KOPT-K1 (cell line): ENCODE measurements around the gene DIS3L.
"Not testable (repeated sequence)": the region's sequence is repeated elsewhere in the genome, so short reads cannot be mapped to it uniquely, and the experiment has no call there.

Experiments used
- H3K27ac ChIP-seq: fragments of 200-600 bp; sonication (generic); 2 replicates; pipeline ENCODE4 v1.5.1; 2016; ENCODE audit warnings: antibody characterized with exemption, mild to moderate bottlenecking, low read depth, low read length; ENCODE audit not compliant: poor library complexity, severe bottlenecking
- H3K36me3 ChIP-seq: fragments of 200-600 bp; sonication (generic); 2 replicates; pipeline ENCODE4 v1.5.1; 2017; ENCODE audit warnings: antibody characterized with exemption, mild to moderate bottlenecking, low read length, moderate library complexity; ENCODE audit not compliant: insufficient read depth
- H3K9me3 ChIP-seq: fragments of 200-600 bp; sonication (generic); 2 replicates; pipeline ENCODE4 v1.5.1; 2017; ENCODE audit warnings: antibody characterized with exemption, low read length, mild to moderate bottlenecking; ENCODE audit not compliant: insufficient read depth, poor library complexity, severe bottlenecking

Gene DIS3L

GRCh38 chr15:66291816-66292570, 1.4 kb upstream of the DIS3L start:
- H3K9me3 ChIP-seq, result no peaks in the 10 kb centered on the region
- H3K27ac ChIP-seq, result peak overlapping the region; percentile 91
- peaks cover 12% of the 10 kb centered on the region for H3K36me3 ChIP-seq

DNA sequence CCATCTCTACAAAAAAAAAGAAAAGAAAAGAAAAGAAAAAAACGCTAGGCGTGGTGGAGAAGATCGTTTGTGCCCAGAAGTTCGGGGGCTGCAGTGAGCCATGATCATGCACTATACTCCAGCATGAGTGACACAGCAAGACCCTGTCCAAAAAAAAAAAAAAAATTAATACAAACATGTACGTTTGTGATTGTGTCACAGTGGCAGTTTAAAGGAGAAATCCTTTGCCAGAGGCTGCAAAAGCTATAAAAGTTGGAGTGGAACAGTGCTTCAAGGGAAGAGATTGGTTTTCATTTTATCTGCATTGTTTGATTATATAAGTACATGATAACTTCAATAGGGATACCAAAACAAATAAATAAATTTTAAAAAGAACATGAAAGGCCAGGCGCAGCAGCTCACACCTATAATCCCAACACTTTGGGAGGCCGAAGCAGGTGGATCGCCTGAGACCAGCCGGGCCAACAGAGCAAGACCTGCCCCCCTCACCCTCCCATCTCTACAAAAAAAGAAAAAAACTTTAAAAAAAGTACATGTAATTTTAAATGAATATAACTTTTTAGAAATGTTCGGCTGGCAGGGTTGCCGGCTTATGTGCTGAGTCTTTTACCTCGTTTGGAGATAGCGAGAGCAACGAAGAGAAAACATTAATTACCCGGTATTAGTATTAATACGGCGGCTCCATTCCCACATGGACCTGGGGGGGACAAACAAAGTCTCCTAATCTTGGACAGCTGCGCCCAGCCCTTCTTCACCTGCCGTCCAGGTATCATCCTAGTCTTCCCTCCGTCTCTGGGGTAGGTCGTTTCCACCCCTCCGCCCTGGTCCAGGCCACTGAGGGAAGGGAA, 573 bp upstream of the DIS3L start:
- peak overlapping the region; percentile 91 for H3K27ac ChIP-seq
- H3K36me3 ChIP-seq, result peaks cover 16% of the 10 kb centered on the region

DNA sequence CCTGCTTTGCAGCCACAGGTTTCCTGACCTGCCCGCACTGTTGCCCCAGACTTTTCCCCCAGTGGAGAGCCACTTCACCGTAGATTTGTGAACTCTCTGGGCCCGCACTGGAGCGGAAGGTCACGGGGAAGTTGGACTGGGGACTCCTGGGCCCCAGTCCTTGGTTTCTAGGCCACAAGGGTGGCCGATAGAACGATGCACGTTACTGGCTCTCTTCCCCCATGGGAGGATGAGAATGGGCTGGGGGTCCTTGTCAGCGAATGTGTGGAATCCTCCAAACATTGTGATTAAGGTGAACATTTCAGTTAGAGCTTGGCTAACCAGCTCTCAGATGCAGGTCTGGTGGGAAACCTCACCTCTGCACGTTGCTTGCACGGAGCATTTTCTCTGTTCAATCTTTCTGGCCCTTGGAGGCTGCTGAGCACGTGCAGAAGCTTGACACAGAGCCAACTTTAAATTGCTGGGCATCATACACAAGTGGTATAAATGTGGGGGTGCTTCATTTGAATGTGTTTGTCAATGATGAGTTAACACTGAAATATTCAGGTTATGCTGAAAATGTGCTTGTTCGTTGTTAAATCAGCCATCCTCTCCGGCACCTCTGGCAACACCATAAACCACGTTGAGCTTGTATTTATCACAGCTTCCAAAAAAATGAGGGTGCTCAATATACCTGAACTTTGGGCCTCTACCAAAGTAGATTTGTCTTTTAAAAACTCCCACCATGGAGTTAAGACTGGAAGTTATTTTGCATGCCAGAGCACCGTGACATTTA, 976 bp downstream of the DIS3L start:
- H3K27ac ChIP-seq, result peak overlapping the region; percentile 91
- H3K36me3 ChIP-seq, result peaks cover 31% of the 10 kb centered on the region
- H3K9me3 ChIP-seq, result no peaks in the 10 kb centered on the region

More for the DNA sequence above, 573 bp upstream of the DIS3L start:
- H3K9me3 ChIP-seq, result no peaks in the 10 kb centered on the region

DNA sequence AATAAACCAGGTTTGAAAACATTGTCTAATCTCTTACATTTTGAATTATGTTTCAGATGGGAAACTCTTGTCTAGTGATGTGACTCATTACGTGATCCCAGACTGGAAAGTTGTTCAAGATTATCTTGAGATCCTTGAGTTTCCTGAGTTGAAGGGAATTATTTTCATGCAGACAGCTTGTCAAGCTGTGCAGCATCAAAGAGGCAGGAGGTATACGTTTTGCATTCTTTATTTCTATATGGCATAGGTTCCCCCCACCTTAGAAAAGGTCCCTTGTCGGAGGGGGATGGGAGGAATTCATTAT, 1.5 kb downstream of the DIS3L start:
- Histone ChIP-seq H3K9me3 (no peaks in the 10 kb centered on the region), H3K27ac (peak overlapping the region; percentile 91), H3K36me3 (peaks cover 32% of the 10 kb centered on the region)

DNA sequence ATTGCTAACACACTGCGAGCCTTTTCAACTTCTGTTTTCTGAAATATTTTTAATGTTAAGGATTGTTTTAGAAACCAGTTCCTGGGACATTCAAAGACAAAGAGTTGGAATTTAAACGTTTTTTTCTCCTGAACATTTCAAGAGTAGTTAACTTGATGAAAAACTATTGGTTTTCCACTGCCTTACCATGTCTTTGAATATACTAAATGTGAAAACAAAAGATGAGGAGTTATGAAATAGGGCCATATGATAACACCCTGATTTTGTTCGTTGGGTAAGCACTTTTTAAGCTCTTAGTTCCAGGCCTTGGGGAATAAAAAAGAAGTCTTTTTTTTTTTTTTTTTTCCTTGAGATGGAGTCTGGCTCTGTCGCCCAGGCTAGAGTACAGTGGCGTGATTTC, 2.8 kb downstream of the DIS3L start:
- Histone ChIP-seq H3K36me3 (peaks cover 42% of the 10 kb centered on the region), H3K9me3 (no peaks in the 10 kb centered on the region), H3K27ac (no peak overlapping the region)

- H3K27ac ChIP-seq, result no peak overlapping the region
- H3K9me3 ChIP-seq, result no peaks in the 10 kb centered on the region
- peaks cover 66% of the 10 kb centered on the region for H3K36me3 ChIP-seq
Observed at GRCh38 chr15:66298803-66299251, 5.5 kb downstream of the DIS3L start.

DNA sequence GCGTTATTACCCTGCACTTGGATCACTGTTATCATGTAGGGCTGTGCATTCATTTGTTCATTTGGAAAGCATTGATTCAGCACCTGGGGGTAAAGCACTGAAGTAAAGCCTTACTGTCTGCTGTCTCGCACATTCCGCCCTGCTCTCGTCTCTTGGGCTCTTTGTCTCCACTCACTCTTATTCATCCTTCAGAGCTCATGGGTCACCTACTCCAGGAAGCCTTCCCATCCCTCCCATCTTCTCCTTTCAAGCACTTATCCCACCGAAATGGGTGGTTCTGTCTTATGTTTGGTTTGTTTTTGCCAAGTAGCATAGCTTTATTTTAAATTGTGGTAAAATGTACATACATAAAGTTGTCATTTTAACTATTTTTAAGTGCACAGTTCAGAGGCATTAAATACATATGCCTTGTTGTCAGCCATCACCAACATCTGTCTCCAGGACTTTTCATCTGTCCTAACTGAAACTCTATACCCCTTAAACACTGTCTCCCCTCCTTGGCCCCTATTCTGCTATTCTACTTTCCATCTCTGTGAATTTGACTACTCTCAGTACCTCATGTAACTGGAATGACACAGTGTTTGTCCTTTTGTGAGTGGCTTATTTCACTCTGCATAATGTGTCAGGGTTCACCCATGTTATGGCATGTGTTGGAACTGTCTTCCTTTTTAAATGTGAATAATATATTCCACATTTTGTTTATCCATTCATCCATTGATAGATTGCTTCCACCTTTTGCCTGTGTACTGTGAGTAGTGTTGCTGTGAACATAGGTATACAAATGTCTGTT, 9.3 kb downstream of the DIS3L start:
- Histone ChIP-seq H3K9me3 (no peaks in the 10 kb centered on the region), H3K36me3 (peaks cover 74% of the 10 kb centered on the region), H3K27ac (no peak overlapping the region)

- H3K27ac ChIP-seq, H3K9me3 ChIP-seq: not testable (repeated sequence)
- peaks cover 74% of the 10 kb centered on the region for H3K36me3 ChIP-seq
Observed at GRCh38 chr15:66304425-66304824, 11.1 kb downstream of the DIS3L start.

DNA sequence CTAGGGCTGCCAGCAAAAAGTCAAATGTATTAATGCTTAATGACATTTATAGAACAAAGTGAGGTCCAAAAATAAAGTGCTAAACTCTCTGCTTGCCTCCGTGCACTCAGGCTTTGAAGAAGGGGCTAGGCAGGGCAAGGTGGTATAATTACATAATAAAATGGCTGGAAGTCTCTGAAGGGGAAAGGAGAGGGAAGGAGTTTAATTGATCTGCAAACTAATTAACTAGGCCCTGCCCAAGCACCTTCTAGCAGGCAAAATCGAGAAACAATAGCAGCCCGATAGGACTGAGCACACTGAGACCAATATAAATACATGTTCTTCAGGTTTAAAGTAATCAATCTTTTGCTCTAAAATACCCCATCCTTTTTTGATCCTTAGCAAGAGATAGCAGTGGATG, 13.0 kb downstream of the DIS3L start:
- Histone ChIP-seq H3K27ac (no peak overlapping the region), H3K36me3 (peaks cover 82% of the 10 kb centered on the region), H3K9me3 (no peaks in the 10 kb centered on the region)

DNA sequence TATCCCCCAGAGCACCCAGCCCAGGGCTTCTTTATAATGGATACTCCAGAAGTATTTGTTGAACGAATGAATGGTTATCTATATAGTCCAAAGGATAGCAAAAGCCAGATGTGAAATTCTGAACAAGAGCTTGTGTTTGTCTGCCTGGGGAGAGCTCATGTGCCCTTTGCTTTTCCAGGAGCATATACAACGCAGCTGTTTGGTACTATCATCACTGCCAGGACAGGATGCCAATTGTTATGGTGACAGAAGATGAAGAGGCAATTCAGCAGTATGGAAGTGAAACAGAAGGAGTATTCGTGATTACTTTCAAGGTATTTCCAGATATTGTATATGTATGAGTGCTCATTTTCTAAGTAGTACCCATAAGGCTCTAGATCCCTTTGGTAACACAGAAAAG, 15.2 kb downstream of the DIS3L start:
- H3K9me3 ChIP-seq, result no peaks in the 10 kb centered on the region
- no peak overlapping the region for H3K27ac ChIP-seq
- H3K36me3 ChIP-seq, result peaks cover 83% of the 10 kb centered on the region

DNA sequence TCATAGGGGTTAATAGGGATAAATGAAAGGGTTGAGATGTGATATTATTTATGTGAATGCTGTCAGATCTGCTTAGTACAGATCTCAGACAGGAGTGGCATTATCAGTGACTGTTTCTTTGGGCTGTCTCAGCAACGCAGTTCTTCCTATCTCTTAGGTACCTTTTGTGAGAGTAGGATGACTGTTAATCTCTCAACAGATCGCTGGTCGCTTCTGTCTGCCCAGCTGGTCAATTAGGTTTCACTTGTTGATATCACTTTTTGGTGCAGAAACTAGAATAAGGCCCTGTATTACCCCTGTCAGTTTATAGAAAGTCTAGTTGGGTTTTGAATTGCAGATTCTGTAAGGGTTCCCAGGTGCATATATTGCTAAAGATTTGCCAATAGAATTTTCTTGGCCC, 16.5 kb downstream of the DIS3L start:
- Histone ChIP-seq H3K36me3 (peaks cover 92% of the 10 kb centered on the region), H3K27ac (no peak overlapping the region), H3K9me3 (no peaks in the 10 kb centered on the region)

- Histone ChIP-seq H3K9me3 (no peaks in the 10 kb centered on the region), H3K27ac (no peak overlapping the region), H3K36me3 (peaks cover 96% of the 10 kb centered on the region)
Observed at GRCh38 chr15:66310786-66311185, 17.4 kb downstream of the DIS3L start.

DNA sequence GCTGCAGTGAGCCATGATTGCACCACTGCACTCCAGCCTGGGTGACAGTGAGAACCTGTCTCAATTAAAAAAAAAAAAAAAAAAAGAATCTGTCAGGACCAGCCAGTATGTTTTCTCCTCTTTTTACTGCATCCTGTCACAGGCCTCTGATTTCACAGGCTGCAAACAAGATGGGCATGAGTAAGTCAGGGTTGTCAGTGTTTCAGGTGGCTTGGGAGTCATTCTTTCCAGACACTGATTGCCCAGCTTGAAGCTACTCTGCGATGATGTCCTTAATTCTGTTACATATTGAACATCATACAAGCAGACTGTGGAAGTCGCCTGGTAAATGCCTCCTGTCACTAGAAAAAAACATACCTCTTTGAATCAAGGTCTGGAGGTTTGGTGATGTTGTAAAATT, 18.8 kb downstream of the DIS3L start:
- Histone ChIP-seq H3K36me3 (peaks cover 97% of the 10 kb centered on the region), H3K27ac (no peak overlapping the region), H3K9me3 (no peaks in the 10 kb centered on the region)

- no peak overlapping the region for H3K27ac ChIP-seq
- H3K9me3 ChIP-seq, result no peaks in the 10 kb centered on the region
- H3K36me3 ChIP-seq, result peaks cover 98% of the 10 kb centered on the region
Observed at GRCh38 chr15:66323312-66323928, 30.1 kb downstream of the DIS3L start.
